Fibroblast of lung (primary cell): ENCODE data around the gene ANKLE2. TPM values are rescaled to one million over a fixed set of nuclear protein-coding genes. Genes with fewer than 3 reads are reported as not detected.
A peak's percentile ranks its signal among the peaks of the same experiment; 100 is the strongest.
"Not testable (repeated sequence)": the region's sequence is repeated elsewhere in the genome, so short reads cannot be mapped to it uniquely, and the experiment has no call there.

Source experiments
- DNase-seq, 2 donors: peaks; one replicate each; pipeline versions ENCODE4 v3.0.0 to v3.0.0-alpha.2; 2010; ENCODE audit warnings: low read depth in 2 of 2
- H2AFZ ChIP-seq: 2 replicates; pipeline ENCODE4 v1.5.1; 2012; ENCODE audit warnings: low read length, control low read depth, inconsistent platforms
- H3K27ac ChIP-seq: 2 replicates; pipeline ENCODE4 v1.5.1; 2011; ENCODE audit warnings: low read length, control low read depth; ENCODE audit not compliant: insufficient read depth
- H3K27me3 ChIP-seq: 2 replicates; pipeline ENCODE4 v1.5.1; 2011; ENCODE audit warnings: mild to moderate bottlenecking, low read length; ENCODE audit not compliant: control insufficient read depth, insufficient read depth
- H3K36me3 ChIP-seq: 2 replicates; pipeline ENCODE4 v1.5.1; 2011; ENCODE audit warnings: low read length; ENCODE audit not compliant: control insufficient read depth, insufficient read depth
- H3K4me1 ChIP-seq: 2 replicates; pipeline ENCODE4 v1.5.1; 2011; ENCODE audit warnings: low read length; ENCODE audit not compliant: control insufficient read depth, insufficient read depth; ENCODE audit errors: extremely low read depth
- H3K4me2 ChIP-seq: 2 replicates; pipeline ENCODE4 v1.5.1; 2011; ENCODE audit warnings: low read length, control low read depth; ENCODE audit not compliant: insufficient read depth; ENCODE audit errors: extremely low read depth
- H3K4me3 ChIP-seq, 4 experiments: fragments of 200-600 bp in 1 of 4; sonication (generic) in 1 of 4; replicated peaks in 1 of 4; 2 replicates each; pipeline ENCODE4 v1.5.1; 2011 to 2016; ENCODE audit warnings: low read length in 4 of 4, low read depth in 3 of 4, mild to moderate bottlenecking in 3 of 4, control low read depth in 2 of 4, inconsistent platforms in 1 of 4, mixed read lengths in 1 of 4; ENCODE audit not compliant: insufficient read depth in 1 of 4; ENCODE audit errors: control extremely low read depth in 1 of 4
- H3K79me2 ChIP-seq: 2 replicates; pipeline ENCODE4 v1.5.1; 2012; ENCODE audit warnings: mild to moderate bottlenecking, low read length, inconsistent platforms; ENCODE audit not compliant: control insufficient read depth, insufficient read depth
- H3K9ac ChIP-seq: 2 replicates; pipeline ENCODE4 v1.5.1; 2011; ENCODE audit warnings: mild to moderate bottlenecking, low read length, control low read depth; ENCODE audit not compliant: insufficient read depth
- H3K9me3 ChIP-seq: 2 replicates; pipeline ENCODE4 v1.5.1; 2012; ENCODE audit warnings: low read depth, low read length; ENCODE audit not compliant: control insufficient read depth, insufficient read depth
- H4K20me1 ChIP-seq: 2 replicates; pipeline ENCODE4 v1.5.1; 2011; ENCODE audit warnings: low read length; ENCODE audit not compliant: control insufficient read depth, insufficient read depth; ENCODE audit errors: extremely low read depth
- CTCF ChIP-seq, 2 donors: IDR thresholded peaks in 1 of 2; conservative IDR thresholded peaks in 1 of 2; 1 replicate in 1 of 2; 2 replicates in 1 of 2; pipeline ENCODE4 v1.5.1; 2011 to 2012; ENCODE audit warnings: low read length in 2 of 2, control low read depth in 1 of 2, inconsistent platforms in 1 of 2, low read depth in 1 of 2, mild to moderate bottlenecking in 1 of 2
- EZH2 ChIP-seq: IDR thresholded peaks from 2 replicates; pipeline ENCODE4 v1.5.1; 2012; ENCODE audit warnings: low read length, control low read depth, mild to moderate bottlenecking; ENCODE audit errors: missing control alignments
- polyA minus RNA-seq: library from RNA; depleted of rRNA, polyadenylated mRNA; stranded (reverse); fragments of >200 nt; gene quantifications from 2 replicates; pipeline ENCODE4 v1.2.3, GENCODE V29; 2011; ENCODE audit warnings: low replicate concordance
- polyA plus RNA-seq, 2 donors: library from polyadenylated mRNA; depleted of rRNA in 1 of 2; stranded (reverse) in 1 of 2; unstranded in 1 of 2; fragments of >200 nt; gene quantifications; 2 replicates each; pipeline ENCODE4 v1.2.1, GENCODE V29; 2011 to 2012; ENCODE audit warnings: missing spikeins in 1 of 2
- total RNA-seq: library from RNA; depleted of rRNA; stranded (reverse); fragments of >200 nt; gene quantifications from 2 replicates; pipeline ENCODE4 v1.2.1, GENCODE V29; 2014

Gene ANKLE2
- total RNA-seq = 45.5 and 55.8 TPM in 2 replicates
- polyA plus RNA-seq = 54.5 and 55.9 TPM in 2 replicates
- polyA plus RNA-seq (2012) = 45.9 and 53.9 TPM in 2 replicates
- 289 and 656 TPM in 2 replicates for polyA minus RNA-seq

DNA sequence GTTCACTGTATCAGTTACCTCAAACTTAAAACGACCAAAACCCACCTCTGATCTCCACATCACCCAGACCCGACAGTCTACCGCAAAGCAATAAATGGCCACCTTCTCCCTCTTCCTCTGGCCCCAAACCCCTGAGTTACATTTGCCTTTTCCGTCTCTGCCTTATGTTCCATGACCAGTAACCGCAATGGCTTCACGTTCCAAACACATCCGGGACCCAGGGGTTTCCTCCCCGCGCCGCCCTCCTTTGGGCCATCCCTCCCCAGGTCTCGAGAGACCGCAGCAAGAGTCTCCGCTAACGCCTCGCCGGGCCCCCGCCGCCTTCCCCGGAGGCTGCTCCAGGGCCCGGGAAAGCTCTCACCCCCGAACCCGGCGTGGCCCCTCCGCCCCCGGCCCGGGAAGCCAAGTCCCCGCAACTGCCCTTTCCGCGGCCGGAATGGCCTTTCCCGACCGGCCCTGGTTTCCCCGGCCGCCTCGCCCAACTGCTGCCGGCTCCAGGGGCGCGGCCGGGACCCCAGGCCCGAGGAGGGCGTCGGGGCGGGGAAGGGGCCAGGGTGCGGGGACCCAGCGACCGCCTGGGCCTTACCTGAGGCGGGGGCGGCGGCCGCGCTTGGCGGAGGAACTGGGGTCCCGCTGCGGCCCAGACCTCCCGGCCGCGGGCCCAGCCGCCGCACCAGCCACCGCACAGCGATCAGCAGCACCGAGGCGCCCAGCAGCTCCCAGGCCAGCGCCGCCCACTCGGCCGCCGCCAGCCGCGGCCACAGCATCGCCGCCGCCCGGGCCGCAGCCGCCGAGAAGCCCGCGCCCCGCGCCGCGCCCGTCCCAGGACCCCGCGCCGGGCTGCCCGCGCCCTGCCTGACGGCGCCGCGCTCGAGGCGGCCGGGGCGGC is at the start of gene ANKLE2:
ANKLE2 (minus strand) TSS at position 801 of the 889 bp plus-strand sequence; CDS start at position 767, 34 bp downstream.
- peaks cover 4% of the 10 kb centered on the region for H3K4me1 ChIP-seq
- TF ChIP-seq EZH2 = no peak
- no peak for TF ChIP-seq CTCF (conservative IDR thresholded peaks at IDR 0.05 in 1 of 2, IDR thresholded peaks at IDR 0.05 in 1 of 2; ENCODE audit: low read depth in 1 of 2, low read length in 2 of 2)
- peaks cover 2% of the 10 kb centered on the region for H3K36me3 ChIP-seq
- no peaks in the 10 kb centered on the region for H3K27me3 ChIP-seq
- H4K20me1 ChIP-seq = peaks cover 3% of the 10 kb centered on the region
- peak within 1 kb of the TSS; percentile 67 for H2AFZ ChIP-seq
- peaks cover 47% of the 10 kb centered on the region for H3K79me2 ChIP-seq
- no peaks in the 10 kb centered on the region for H3K9me3 ChIP-seq
- H3K27ac ChIP-seq = peak within 1 kb of the TSS; percentile 94
- peak; percentile 62 to 80 for DNase-seq
- peak within 1 kb of the TSS; percentile 77 to 95 (median 82) for H3K4me3 ChIP-seq
- peak within 1 kb of the TSS; percentile 89 for H3K9ac ChIP-seq
- H3K4me2 ChIP-seq = peak within 1 kb of the TSS; percentile 80

DNA sequence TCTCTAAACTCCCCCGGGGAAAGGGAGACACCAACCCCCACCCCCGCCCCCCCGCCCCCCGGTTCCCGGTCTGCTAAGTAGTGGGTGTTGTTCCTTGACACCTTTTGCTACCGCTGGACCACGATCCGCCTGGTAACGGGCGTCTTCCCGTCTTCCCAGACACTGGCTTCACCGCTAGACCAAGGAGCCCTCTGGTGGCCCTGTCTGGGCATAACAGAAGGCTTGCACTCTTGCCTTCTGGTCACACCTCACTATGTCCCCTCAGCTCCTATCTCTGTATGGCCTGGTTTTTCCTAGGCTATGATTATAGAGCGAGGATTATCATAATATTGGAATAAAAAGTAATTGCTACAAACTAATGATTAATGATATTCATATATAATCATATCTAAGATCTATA is 47.8 kb upstream of the ANKLE2 start:
- peak in 1 of 2 donors; percentile 27 for DNase-seq
- peaks cover 35% of the 10 kb centered on the region for H3K36me3 ChIP-seq

More for the DNA sequence above, 47.8 kb upstream of the ANKLE2 start:
- H3K9me3 ChIP-seq, H2AFZ ChIP-seq, H3K27ac ChIP-seq, H3K4me2 ChIP-seq, H3K4me1 ChIP-seq, H4K20me1 ChIP-seq, H3K27me3 ChIP-seq, H3K4me3 ChIP-seq, H3K9ac ChIP-seq: not testable (repeated sequence)
- peaks cover 33% of the 10 kb centered on the region for H3K79me2 ChIP-seq
- peak; percentile 35 to 47 for TF ChIP-seq CTCF (conservative IDR thresholded peaks at IDR 0.05 in 1 of 2, IDR thresholded peaks at IDR 0.05 in 1 of 2; ENCODE audit: low read depth in 1 of 2, low read length in 2 of 2)
